ENCODE data around the gene LDHAL6A. TPM values are rescaled to one million over a fixed set of nuclear protein-coding genes. Genes with fewer than 3 reads are reported as not detected.

Gene LDHAL6A
- total and polyA plus RNA-seq, 5 donors from 2014 or later = 0.08 TPM; not detected in 4

DNA sequence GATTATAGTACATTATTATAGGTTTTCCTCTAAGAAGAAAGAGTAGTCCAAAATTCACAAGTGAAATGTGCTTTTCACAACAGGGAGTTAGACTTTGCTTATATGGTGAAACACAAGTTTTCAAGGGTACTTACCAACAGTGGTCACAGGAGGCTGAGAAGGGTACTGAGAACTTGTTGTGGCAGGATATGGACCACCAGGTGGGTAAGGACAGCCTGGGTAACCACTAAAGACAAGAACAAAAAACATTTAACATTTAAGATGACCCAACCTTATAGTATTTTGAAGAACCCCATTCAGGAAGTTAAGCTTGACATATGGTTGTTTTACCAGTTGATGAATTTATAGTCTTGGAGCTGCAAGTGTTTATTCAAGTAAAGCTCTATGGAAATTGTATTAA is 46.7 kb downstream of the LDHAL6A start:
- H3K9me3 Mint-ChIP-seq = peaks cover 0 to 2% (median 0%) of the 10 kb centered on the region in 7 donors
- peak overlapping the region in 1 of 3 donors; percentile 42 for H3K27ac Mint-ChIP-seq
- peaks cover 5 to 10% (median 7%) of the 10 kb centered on the region in 4 donors for H3K4me1 Mint-ChIP-seq
- H3K4me1 ChIP-seq (ENCODE audit: control insufficient read depth, insufficient read depth, low read length, poor library complexity, severe bottlenecking) = no peaks in the 10 kb centered on the region
- H3K27ac ChIP-seq (ENCODE audit: insufficient read depth, low read length, poor library complexity, severe bottlenecking) = no peak overlapping the region
- H3K4me3 ChIP-seq (ENCODE audit: low read depth, low read length) = no peak overlapping the region
- ATAC-seq (ENCODE audit: low read depth in 2 of 2) (no peak), DNase-seq (no peak)
- H3K4me3 Mint-ChIP-seq = no peak overlapping the region
- no peaks in the 10 kb centered on the region for H3K27me3 Mint-ChIP-seq
- no peaks in the 10 kb centered on the region for H3K9me3 ChIP-seq (ENCODE audit: control insufficient read depth in 2 of 2, low read length in 2 of 2)
- H3K27me3 ChIP-seq (ENCODE audit: control insufficient read depth, insufficient read depth, low read length) = no peaks in the 10 kb centered on the region
- peaks cover 75% of the 10 kb centered on the region for H3K36me3 ChIP-seq (ENCODE audit: control insufficient read depth, insufficient read depth, low read length)
- H3K36me3 Mint-ChIP-seq = peaks cover 55% of the 10 kb centered on the region

DNA sequence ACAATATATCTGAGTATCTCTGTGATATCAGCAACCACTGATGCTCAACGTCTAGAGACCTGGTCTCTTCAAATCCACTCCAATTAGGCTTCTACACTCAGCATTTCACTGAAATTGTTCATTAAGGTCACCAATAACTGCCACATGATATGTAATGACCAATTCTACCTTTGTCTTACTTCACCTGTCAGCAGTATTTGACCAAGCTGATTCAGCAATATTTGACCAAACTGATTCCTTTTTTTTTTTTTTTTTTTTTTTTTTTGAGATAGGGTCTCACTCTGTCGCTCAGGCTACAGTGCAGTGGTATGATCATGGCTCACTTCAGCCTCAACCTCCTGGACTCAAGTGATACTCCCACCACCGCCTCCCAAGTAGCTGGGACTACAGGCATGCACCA is 65.5 kb downstream of the LDHAL6A start:
- Mint-ChIP-seq H3K4me1 (peaks cover 30 to 56% (median 48%) of the 10 kb centered on the region in 4 donors), H3K27ac (no peak overlapping the region), H3K9me3 (no peaks in the 10 kb centered on the region), H3K27me3 (no peaks in the 10 kb centered on the region), H3K36me3 (peaks cover 25% of the 10 kb centered on the region), H3K4me3 (no peak overlapping the region)
- peaks cover 24% of the 10 kb centered on the region for H3K36me3 ChIP-seq (ENCODE audit: control insufficient read depth, insufficient read depth, low read length)
- H3K27ac ChIP-seq (ENCODE audit: insufficient read depth, low read length, poor library complexity, severe bottlenecking) = no peak overlapping the region
- H3K4me3 ChIP-seq (ENCODE audit: low read depth, low read length) = no peak overlapping the region
- peaks cover 19% of the 10 kb centered on the region for H3K4me1 ChIP-seq (ENCODE audit: control insufficient read depth, insufficient read depth, low read length, poor library complexity, severe bottlenecking)
- H3K9me3 ChIP-seq (ENCODE audit: control insufficient read depth in 2 of 2, low read length in 2 of 2) = no peaks in the 10 kb centered on the region
- DNase-seq (no peak), ATAC-seq (ENCODE audit: low read depth in 2 of 2) (no peak)
- H3K27me3 ChIP-seq (ENCODE audit: control insufficient read depth, insufficient read depth, low read length) = no peaks in the 10 kb centered on the region

DNA sequence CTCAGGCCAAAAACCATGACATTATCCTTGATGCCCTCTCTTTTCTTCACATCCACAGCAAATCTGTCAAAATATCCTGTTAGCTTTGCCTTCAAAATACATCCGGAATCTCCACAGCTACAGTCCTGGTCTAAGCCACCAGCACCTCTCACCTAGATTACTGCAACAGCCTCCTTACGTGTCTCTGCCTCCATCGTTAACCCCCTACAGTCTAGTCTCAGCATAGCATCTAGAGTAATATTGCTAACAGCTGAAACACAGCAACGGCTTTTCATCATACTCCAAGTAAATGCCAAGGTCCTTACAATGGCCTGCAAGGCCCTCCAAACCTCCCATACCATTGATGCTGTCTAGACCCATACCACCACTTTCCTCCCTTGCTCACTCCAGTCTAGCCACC is 66.7 kb downstream of the LDHAL6A start:
- H3K4me3 ChIP-seq (ENCODE audit: low read depth, low read length) = no peak overlapping the region
- no peak overlapping the region for H3K27ac ChIP-seq (ENCODE audit: insufficient read depth, low read length, poor library complexity, severe bottlenecking)
- Mint-ChIP-seq H3K4me1 (peaks cover 35 to 66% (median 53%) of the 10 kb centered on the region in 4 donors), H3K4me3 (peak overlapping the region in 3 of 4 donors; percentile 10 to 67 (median 61)), H3K27me3 (peaks cover 5% of the 10 kb centered on the region), H3K36me3 (peaks cover 29% of the 10 kb centered on the region), H3K9me3 (no peaks in the 10 kb centered on the region), H3K27ac (peak overlapping the region in 2 of 3 donors; percentile 7 to 36)
- no peaks in the 10 kb centered on the region for H3K9me3 ChIP-seq (ENCODE audit: control insufficient read depth in 2 of 2, low read length in 2 of 2)
- peaks cover 24% of the 10 kb centered on the region for H3K4me1 ChIP-seq (ENCODE audit: control insufficient read depth, insufficient read depth, low read length, poor library complexity, severe bottlenecking)
- DNase-seq (peak in 1 of 3 donors; percentile 36), ATAC-seq (ENCODE audit: low read depth in 2 of 2) (no peak)
- peaks cover 24% of the 10 kb centered on the region for H3K36me3 ChIP-seq (ENCODE audit: control insufficient read depth, insufficient read depth, low read length)
- no peaks in the 10 kb centered on the region for H3K27me3 ChIP-seq (ENCODE audit: control insufficient read depth, insufficient read depth, low read length)

DNA sequence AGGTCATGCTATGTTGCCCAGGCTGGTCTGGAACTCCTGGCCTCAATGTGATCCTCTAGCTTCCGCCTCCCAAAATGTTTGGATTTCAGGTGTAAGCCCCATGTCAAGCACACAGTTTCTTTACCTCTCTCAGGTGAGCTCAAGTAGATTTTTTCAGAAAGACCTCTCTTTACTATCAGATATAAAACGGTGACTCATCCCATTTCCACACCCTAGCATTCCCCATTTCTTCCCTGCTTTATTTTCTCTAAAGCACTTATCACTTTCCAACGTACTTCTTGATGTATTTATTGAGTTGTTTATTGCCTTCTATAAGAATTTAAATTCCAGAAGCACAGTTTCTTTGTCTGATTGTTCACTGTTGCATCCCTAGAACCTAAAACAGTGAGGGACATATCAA is 67.4 kb downstream of the LDHAL6A start:
- peaks cover 27% of the 10 kb centered on the region for H3K36me3 Mint-ChIP-seq
- H3K9me3 Mint-ChIP-seq = no peaks in the 10 kb centered on the region
- Histone ChIP-seq H3K27ac (ENCODE audit: insufficient read depth, low read length, poor library complexity, severe bottlenecking) (no peak overlapping the region), H3K4me3 (ENCODE audit: low read depth, low read length) (no peak overlapping the region), H3K4me1 (ENCODE audit: control insufficient read depth, insufficient read depth, low read length, poor library complexity, severe bottlenecking) (peaks cover 30% of the 10 kb centered on the region), H3K27me3 (ENCODE audit: control insufficient read depth, insufficient read depth, low read length) (no peaks in the 10 kb centered on the region), H3K36me3 (ENCODE audit: control insufficient read depth, insufficient read depth, low read length) (peaks cover 17% of the 10 kb centered on the region), H3K9me3 (ENCODE audit: control insufficient read depth in 2 of 2, low read length in 2 of 2) (no peaks in the 10 kb centered on the region)
- DNase-seq = no peak
- H3K27me3 Mint-ChIP-seq = peaks cover 5% of the 10 kb centered on the region
- H3K4me1 Mint-ChIP-seq = peaks cover 33 to 71% (median 55%) of the 10 kb centered on the region in 4 donors
- H3K4me3 Mint-ChIP-seq = peak overlapping the region in 2 of 4 donors; percentile 61 to 67
- ATAC-seq (ENCODE audit: low read depth in 2 of 2) = no peak
- peak overlapping the region in 2 of 3 donors; percentile 15 to 18 for H3K27ac Mint-ChIP-seq

DNA sequence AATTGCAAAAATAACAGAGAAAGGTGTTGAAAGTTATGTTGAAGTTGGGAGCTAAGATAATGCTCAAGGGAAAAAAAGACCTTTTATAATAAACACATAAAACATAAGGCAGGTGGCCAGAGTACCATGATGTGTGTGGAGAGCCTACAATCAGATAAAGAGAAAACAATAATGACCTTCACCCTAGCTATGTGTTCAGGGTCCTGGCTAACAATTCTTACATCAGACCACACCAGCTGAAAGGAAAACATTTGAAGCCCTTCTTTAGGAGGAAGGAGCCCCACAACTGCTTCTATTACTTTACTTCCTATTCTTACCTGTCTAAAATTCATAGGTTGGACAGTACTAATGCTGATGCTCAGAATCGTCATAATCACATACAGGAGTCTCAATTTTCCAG is 68.6 kb downstream of the LDHAL6A start:
- Mint-ChIP-seq H3K4me3 (peak overlapping the region; percentile 22 to 57 (median 46)), H3K27me3 (peaks cover 5% of the 10 kb centered on the region), H3K9me3 (no peaks in the 10 kb centered on the region), H3K27ac (peak overlapping the region in 2 of 3 donors; percentile 49 to 80), H3K4me1 (peaks cover 31 to 76% (median 55%) of the 10 kb centered on the region in 4 donors), H3K36me3 (peaks cover 19% of the 10 kb centered on the region)
- Histone ChIP-seq H3K27ac (ENCODE audit: insufficient read depth, low read length, poor library complexity, severe bottlenecking) (no peak overlapping the region), H3K36me3 (ENCODE audit: control insufficient read depth, insufficient read depth, low read length) (peaks cover 10% of the 10 kb centered on the region), H3K27me3 (ENCODE audit: control insufficient read depth, insufficient read depth, low read length) (no peaks in the 10 kb centered on the region), H3K4me3 (ENCODE audit: low read depth, low read length) (no peak overlapping the region), H3K9me3 (ENCODE audit: control insufficient read depth in 2 of 2, low read length in 2 of 2) (no peaks in the 10 kb centered on the region), H3K4me1 (ENCODE audit: control insufficient read depth, insufficient read depth, low read length, poor library complexity, severe bottlenecking) (peaks cover 30% of the 10 kb centered on the region)
- no peak for ATAC-seq (ENCODE audit: low read depth in 2 of 2)
- DNase-seq = no peak

DNA sequence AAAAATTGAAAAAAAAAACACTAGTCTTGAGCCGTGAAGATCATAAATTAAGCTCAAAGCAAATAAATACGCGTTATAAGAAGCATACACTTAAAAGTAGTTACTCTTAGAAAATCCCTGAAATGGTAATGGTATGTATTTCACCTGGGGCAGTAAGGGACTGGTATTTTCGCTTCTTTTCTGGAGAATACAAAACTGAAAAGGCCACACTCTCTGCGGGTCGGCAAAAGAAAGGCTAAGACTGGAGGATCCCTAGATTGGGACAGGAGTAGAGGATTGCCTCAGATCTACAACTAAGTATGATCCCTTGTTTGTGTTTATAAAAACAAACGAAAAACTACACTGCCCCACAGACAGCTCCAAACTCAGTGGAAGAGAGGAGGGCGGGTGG is 70.5 kb downstream of the LDHAL6A start:
- Histone ChIP-seq H3K27me3 (ENCODE audit: control insufficient read depth, insufficient read depth, low read length) (no peaks in the 10 kb centered on the region), H3K4me1 (ENCODE audit: control insufficient read depth, insufficient read depth, low read length, poor library complexity, severe bottlenecking) (peaks cover 30% of the 10 kb centered on the region), H3K36me3 (ENCODE audit: control insufficient read depth, insufficient read depth, low read length) (peaks cover 7% of the 10 kb centered on the region), H3K4me3 (ENCODE audit: low read depth, low read length) (peak overlapping the region; percentile 97), H3K27ac (ENCODE audit: insufficient read depth, low read length, poor library complexity, severe bottlenecking) (peak overlapping the region; percentile 100), H3K9me3 (ENCODE audit: control insufficient read depth in 2 of 2, low read length in 2 of 2) (no peaks in the 10 kb centered on the region)
- Mint-ChIP-seq H3K4me3 (peak overlapping the region; percentile 96 to 100 (median 100)), H3K27me3 (peaks cover 5% of the 10 kb centered on the region), H3K4me1 (peaks cover 28 to 62% (median 46%) of the 10 kb centered on the region in 4 donors), H3K27ac (peak overlapping the region; percentile 99 to 100 (median 100)), H3K9me3 (no peaks in the 10 kb centered on the region), H3K36me3 (peaks cover 19% of the 10 kb centered on the region)
- ATAC-seq (ENCODE audit: low read depth in 2 of 2) (no peak), DNase-seq (no peak)

DNA sequence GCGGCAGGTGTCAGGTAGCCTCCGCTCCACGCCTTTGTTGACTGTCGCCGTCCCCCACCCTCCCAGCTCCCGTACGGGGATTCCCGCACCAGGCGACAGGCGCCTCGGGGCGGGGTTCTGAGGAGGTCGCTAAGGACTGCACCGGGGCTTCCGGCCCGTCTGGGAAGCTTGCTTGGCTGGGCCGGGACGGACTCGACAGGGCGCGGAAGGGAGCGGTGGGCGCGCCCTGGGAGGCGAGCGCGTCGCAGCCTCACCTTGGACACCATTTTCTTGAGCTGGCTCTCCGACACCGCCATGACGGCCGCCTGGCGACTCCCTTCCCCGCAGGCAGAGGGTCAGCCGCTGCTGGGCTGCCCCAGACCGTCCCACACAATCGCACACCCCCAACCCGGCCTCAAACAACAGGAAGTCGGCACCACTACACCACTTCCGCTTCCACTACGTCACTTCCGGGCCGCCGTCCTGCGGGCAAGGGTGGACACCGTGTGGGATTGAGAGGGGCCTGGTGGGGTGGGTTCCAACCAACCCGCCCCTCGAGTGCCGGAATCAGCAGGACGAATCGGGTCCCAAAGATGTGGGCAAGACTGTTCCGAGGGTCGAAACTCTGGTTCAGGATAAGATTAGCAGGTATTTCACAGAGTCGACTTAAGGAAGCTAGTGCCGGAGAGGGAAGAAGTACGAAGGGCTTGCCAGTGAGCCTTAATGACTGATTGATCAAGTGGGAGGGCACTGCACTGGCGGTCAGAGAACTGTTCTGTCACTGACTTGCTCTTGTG is 71.1 kb downstream of the LDHAL6A start, which contains the start of gene TSG101:
Gene TSG101, minus strand, starts transcription at position 422 of the 776 bp plus-strand sequence. Its CDS starts 126 bp downstream, at position 296.
- peak within 1 kb of the TSS; percentile 99 to 100 (median 100) for H3K27ac Mint-ChIP-seq
- Histone ChIP-seq H3K9me3 (ENCODE audit: control insufficient read depth in 2 of 2, low read length in 2 of 2) (no peaks in the 10 kb centered on the region), H3K27me3 (ENCODE audit: control insufficient read depth, insufficient read depth, low read length) (no peaks in the 10 kb centered on the region), H3K4me3 (ENCODE audit: low read depth, low read length) (peak within 1 kb of the TSS; percentile 97), H3K4me1 (ENCODE audit: control insufficient read depth, insufficient read depth, low read length, poor library complexity, severe bottlenecking) (peaks cover 30% of the 10 kb centered on the region), H3K36me3 (ENCODE audit: control insufficient read depth, insufficient read depth, low read length) (peaks cover 7% of the 10 kb centered on the region), H3K27ac (ENCODE audit: insufficient read depth, low read length, poor library complexity, severe bottlenecking) (peak within 1 kb of the TSS; percentile 100)
- ATAC-seq (ENCODE audit: low read depth in 2 of 2) = peak; percentile 88 to 89
- H3K4me1 Mint-ChIP-seq = peaks cover 28 to 61% (median 47%) of the 10 kb centered on the region in 4 donors
- no peaks in the 10 kb centered on the region for H3K9me3 Mint-ChIP-seq
- peak within 1 kb of the TSS; percentile 96 to 100 (median 100) for H3K4me3 Mint-ChIP-seq
- H3K36me3 Mint-ChIP-seq = peaks cover 19% of the 10 kb centered on the region
- DNase-seq = peak; percentile 88 to 94 (median 91)
- H3K27me3 Mint-ChIP-seq = peaks cover 5% of the 10 kb centered on the region
